NCI-H1417 (cell line): Measurements from ENCODE around the gene ZNF138.
"Not testable (repeated sequence)": the region's sequence is repeated elsewhere in the genome, so short reads cannot be mapped to it uniquely, and the experiment has no call there.

Experiments
- DNase-seq, 3 experiments: peaks; one replicate each; lab custom pipeline; 2025; lab: John Stamatoyannopoulos, UW

ZNF138 gene

GRCh38 chr7:64794171-64794844 is at the start of gene ZNF138:
Gene ZNF138 (plus strand): TSS chr7:64794428. CDS start chr7:64794569, 141 bp downstream.
- peak; percentile 98 to 99 (median 98) for DNase-seq

- no peak for DNase-seq
Measured at GRCh38 chr7:64744680-64745079, 49.5 kb upstream of the ZNF138 start.

- no peak for DNase-seq
Measured at GRCh38 chr7:64747802-64748201, 46.4 kb upstream of the ZNF138 start.

GRCh38 chr7:64753032-64753431 is 41.2 kb upstream of the ZNF138 start:
- DNase-seq = no peak

GRCh38 chr7:64755865-64756264 is 38.4 kb upstream of the ZNF138 start:
- peak in 1 of 3 experiments; percentile 33 for DNase-seq

GRCh38 chr7:64758151-64758550 is 36.1 kb upstream of the ZNF138 start:
- DNase-seq = no peak

- no peak for DNase-seq
Measured at GRCh38 chr7:64768824-64769223, 25.4 kb upstream of the ZNF138 start.

GRCh38 chr7:64774204-64774842 is 19.9 kb upstream of the ZNF138 start:
- DNase-seq = no peak

- no peak for DNase-seq
Measured at GRCh38 chr7:64775289-64775688, 18.9 kb upstream of the ZNF138 start.

GRCh38 chr7:64784842-64785241 is 9.4 kb upstream of the ZNF138 start:
- DNase-seq = not testable (repeated sequence)

- DNase-seq = no peak
Measured at GRCh38 chr7:64787295-64787694, 6.9 kb upstream of the ZNF138 start.

GRCh38 chr7:64789241-64789640 is 5.0 kb upstream of the ZNF138 start:
- DNase-seq = not testable (repeated sequence)

- no peak for DNase-seq
Measured at GRCh38 chr7:64793106-64793755, 997 bp upstream of the ZNF138 start.

- no peak for DNase-seq
Measured at GRCh38 chr7:64795176-64795575, 948 bp downstream of the ZNF138 start.

GRCh38 chr7:64799169-64799568 is 4.9 kb downstream of the ZNF138 start:
- DNase-seq = not testable (repeated sequence)

- DNase-seq = no peak
Measured at GRCh38 chr7:64802699-64803098, 8.5 kb downstream of the ZNF138 start.

GRCh38 chr7:64807731-64808365 is 13.6 kb downstream of the ZNF138 start:
- DNase-seq = no peak

GRCh38 chr7:64811767-64812166 is 17.5 kb downstream of the ZNF138 start:
- peak in 1 of 3 experiments; percentile 30 for DNase-seq

GRCh38 chr7:64830926-64831325 is 36.7 kb downstream of the ZNF138 start:
- no peak for DNase-seq

GRCh38 chr7:64832136-64832535 is 37.9 kb downstream of the ZNF138 start:
- DNase-seq = no peak

GRCh38 chr7:64834989-64835388 is 40.8 kb downstream of the ZNF138 start:
- no peak for DNase-seq

- DNase-seq = not testable (repeated sequence)
Measured at GRCh38 chr7:64835856-64836255, 41.6 kb downstream of the ZNF138 start.

- not testable (repeated sequence) for DNase-seq
Measured at GRCh38 chr7:64838051-64838450, 43.8 kb downstream of the ZNF138 start.
